ENCODE data around the gene NME1. TPM values are rescaled to one million over a fixed set of nuclear protein-coding genes. Genes with fewer than 3 reads are reported as not detected.

NME1 gene
- total and polyA plus RNA-seq, 10 of the 15 experiments (the other 5 are each of a cell fraction or from before 2014, with no cell fraction given), result 273 to 1,362 (median 455) TPM

GRCh38 chr17:51166987-51167931 is 13.9 kb downstream of the NME1 start (continued):
- TF ChIP-seq ZBTB4 (CRISPR knock-in tag; IDR thresholded peaks at IDR 0.05), result no peak
- TF ChIP-seq MEF2A (IDR thresholded peaks at IDR 0.05; ENCODE audit: insufficient read depth, low read depth, low read length), result no peak
- no peak for TF ChIP-seq GABPA (IDR thresholded peaks at IDR 0.05; ENCODE audit: low read depth)
- TF ChIP-seq RUNX3 (IDR thresholded peaks at IDR 0.05; ENCODE audit: low read length), result peak; percentile 4; the same call in 1 of the 2 replicates
- 0 out of 2 replicates have a peak, but pooled peaks have one; percentile 19 for TF ChIP-seq MTA2 (IDR thresholded peaks at IDR 0.05; ENCODE audit: low read depth)
- TF ChIP-seq RAD21 (IDR thresholded peaks at IDR 0.05; ENCODE audit: insufficient read depth, low read depth, low read length), result peak; percentile 40
- TF ChIP-seq EZH2 (IDR thresholded peaks at IDR 0.05; ENCODE audit: borderline replicate concordance, control insufficient read depth, low read depth, low read length), result no peak
- no peak for TF ChIP-seq PAX8 (IDR thresholded peaks at IDR 0.05)
- no peak for TF ChIP-seq NR2F1 (conservative IDR thresholded peaks at IDR 0.05)
- TF ChIP-seq NR2C1 (IDR thresholded peaks at IDR 0.05), result no peak
- TF ChIP-seq SMC3 (IDR thresholded peaks at IDR 0.05; ENCODE audit: borderline replicate concordance, low read length), result peak; percentile 38
- TF ChIP-seq YY1 (IDR thresholded peaks at IDR 0.05; ENCODE audit: low read depth, low read length), result peak; percentile 39; the same call in 1 of the 2 replicates
- no peak for TF ChIP-seq JUND (IDR thresholded peaks at IDR 0.05; ENCODE audit: low read depth, low read length)
- TF ChIP-seq HDAC6 (IDR thresholded peaks at IDR 0.05; ENCODE audit: unreplicated experiment), result no peak
- no peak for TF ChIP-seq ZNF384 (IDR thresholded peaks at IDR 0.05; ENCODE audit: borderline replicate concordance, low read depth, low read length)
- TF ChIP-seq KAT2A (conservative IDR thresholded peaks at IDR 0.05; ENCODE audit: control insufficient read depth, low read depth, low read length), result no peak
- no peak for TF ChIP-seq HDAC2 (IDR thresholded peaks at IDR 0.05)
- no peak for TF ChIP-seq SREBF1 (IDR thresholded peaks at IDR 0.05; ENCODE audit: low read length)
- TF ChIP-seq, protein P1, sequence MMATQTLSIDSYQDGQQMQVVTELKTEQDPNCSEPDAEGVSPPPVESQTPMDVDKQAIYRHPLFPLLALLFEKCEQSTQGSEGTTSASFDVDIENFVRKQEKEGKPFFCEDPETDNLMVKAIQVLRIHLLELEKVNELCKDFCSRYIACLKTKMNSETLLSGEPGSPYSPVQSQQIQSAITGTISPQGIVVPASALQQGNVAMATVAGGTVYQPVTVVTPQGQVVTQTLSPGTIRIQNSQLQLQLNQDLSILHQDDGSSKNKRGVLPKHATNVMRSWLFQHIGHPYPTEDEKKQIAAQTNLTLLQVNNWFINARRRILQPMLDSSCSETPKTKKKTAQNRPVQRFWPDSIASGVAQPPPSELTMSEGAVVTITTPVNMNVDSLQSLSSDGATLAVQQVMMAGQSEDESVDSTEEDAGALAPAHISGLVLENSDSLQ (IDR thresholded peaks at IDR 0.05), result peak; percentile 20; the same call in 1 of the 2 replicates
- peak; percentile 57; the same call in 1 of the 2 replicates for TF ChIP-seq IKZF1 (conservative IDR thresholded peaks at IDR 0.05)
- no peak for TF ChIP-seq SREBF2 (IDR thresholded peaks at IDR 0.05; ENCODE audit: low read length)
- 0 out of 2 replicates have a peak, but pooled peaks have one; percentile 5 for TF ChIP-seq PML (IDR thresholded peaks at IDR 0.05; ENCODE audit: low read length)
- TF ChIP-seq NR2C2 (IDR thresholded peaks at IDR 0.05; ENCODE audit: borderline replicate concordance, control insufficient read depth, insufficient read length, low read depth), result no peak
- no peak for TF ChIP-seq CBX5 (IDR thresholded peaks at IDR 0.05; ENCODE audit: low read depth)
- no peak for TF ChIP-seq TARDBP (IDR thresholded peaks at IDR 0.05; ENCODE audit: borderline replicate concordance)
- no peak for TF ChIP-seq SRF (IDR thresholded peaks at IDR 0.05; ENCODE audit: low read depth in 2 of 2, low read length in 2 of 2)
- TF ChIP-seq FOXM1 (IDR thresholded peaks at IDR 0.05; ENCODE audit: low read depth, low read length), result 0 out of 2 replicates have a peak, but pooled peaks have one; percentile 63
- TF ChIP-seq ATF3 (IDR thresholded peaks at IDR 0.05; ENCODE audit: borderline replicate concordance, extremely low read depth, low read depth, low read length), result no peak

All from GM12878 (cell line).